ENCODE measurements around the gene ZBBX.
"Not testable (repeated sequence)": the region's sequence is repeated elsewhere in the genome, so short reads cannot be mapped to it uniquely, and the experiment has no call there.

Gene ZBBX
- long read RNA-seq, donor 1, partial matches to known transcripts = 0 of 1 reads
- long read RNA-seq, donor 1, other reads (novel, unspliced or antisense) = 0 of 1 reads
- long read RNA-seq, donor 2 = 0 reads
- long read RNA-seq, donor 3 = 0 reads
- long read RNA-seq, donor 4 = 0 reads
- long read RNA-seq, donor 5 = 0 reads
- long read RNA-seq, donor 6 = 0 reads
- long read RNA-seq, donor 7 = 0 reads
- long read RNA-seq, donor 8 = 0 reads

- DNase-seq = peak; percentile 87
Measured at GRCh38 chr3:167380004-167380689, at the start of gene ZBBX. ZBBX (minus strand) TSS chr3:167380297; CDS start chr3:167372901, 7,396 bp downstream.

DNA sequence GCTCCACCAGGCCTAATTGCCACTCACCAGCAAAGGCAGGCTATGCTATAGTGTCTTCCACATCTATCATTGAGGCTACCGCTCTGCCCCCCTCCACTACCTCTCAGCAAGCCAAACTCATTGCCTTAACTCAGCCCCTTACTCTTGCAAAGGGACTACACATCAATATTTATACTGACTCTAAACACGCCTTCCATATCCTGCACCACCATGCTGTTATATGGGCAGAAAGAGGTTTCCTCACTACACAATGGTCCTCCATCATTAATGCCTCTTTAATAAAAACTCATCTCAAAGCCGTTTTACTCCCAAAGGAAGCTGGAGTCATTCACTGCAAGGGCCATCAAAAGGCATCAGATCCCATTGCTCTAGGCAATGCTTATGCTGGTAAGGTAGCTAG, 46.9 kb upstream of the ZBBX start:
- not testable (repeated sequence) for DNase-seq

GRCh38 chr3:167422396-167422795, 42.3 kb upstream of the ZBBX start:
- DNase-seq = not testable (repeated sequence)

DNA sequence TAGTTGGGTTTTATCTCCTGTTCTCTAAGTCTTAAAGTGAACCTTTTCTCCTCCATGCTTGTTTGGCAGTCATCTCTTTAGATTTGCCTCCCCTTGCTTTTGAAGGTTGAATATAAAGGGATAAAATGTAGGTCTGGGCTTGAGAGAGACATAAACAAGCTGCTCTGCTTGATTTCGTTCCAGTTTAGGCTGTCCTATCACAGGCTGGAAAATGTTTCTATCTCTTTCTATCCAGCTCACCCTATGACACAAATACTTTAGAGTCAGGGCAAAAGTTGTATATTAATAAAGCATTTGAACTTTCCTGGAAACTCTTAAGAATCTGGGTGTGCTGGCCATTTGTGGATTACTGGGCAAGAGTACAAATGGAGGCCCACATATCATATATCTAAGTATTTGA, 29.5 kb upstream of the ZBBX start:
- no peak for DNase-seq

- no peak for DNase-seq
Measured at GRCh38 chr3:167406876-167407492, 26.9 kb upstream of the ZBBX start.

DNA sequence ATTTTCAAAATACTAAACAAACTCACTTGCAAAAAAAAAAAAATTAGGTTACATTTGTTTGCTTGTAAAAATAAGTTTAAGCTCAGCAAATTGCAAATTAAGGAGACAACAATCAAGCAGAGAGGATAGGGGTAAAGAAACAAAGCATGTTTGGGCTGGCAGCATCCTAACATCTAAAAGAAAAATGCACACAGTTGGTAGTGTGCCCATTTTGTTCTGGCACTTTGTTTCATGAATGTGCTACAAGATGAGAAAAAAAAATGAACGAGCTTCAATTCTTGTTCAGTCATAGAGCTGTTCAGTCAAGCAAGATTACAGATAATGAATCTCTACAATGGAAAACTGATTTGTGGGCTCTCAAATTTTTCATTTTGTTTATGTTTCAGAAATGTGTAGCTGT, 17.7 kb upstream of the ZBBX start:
- DNase-seq = no peak

GRCh38 chr3:167396075-167396474, 16.0 kb upstream of the ZBBX start:
- DNase-seq = no peak

DNA sequence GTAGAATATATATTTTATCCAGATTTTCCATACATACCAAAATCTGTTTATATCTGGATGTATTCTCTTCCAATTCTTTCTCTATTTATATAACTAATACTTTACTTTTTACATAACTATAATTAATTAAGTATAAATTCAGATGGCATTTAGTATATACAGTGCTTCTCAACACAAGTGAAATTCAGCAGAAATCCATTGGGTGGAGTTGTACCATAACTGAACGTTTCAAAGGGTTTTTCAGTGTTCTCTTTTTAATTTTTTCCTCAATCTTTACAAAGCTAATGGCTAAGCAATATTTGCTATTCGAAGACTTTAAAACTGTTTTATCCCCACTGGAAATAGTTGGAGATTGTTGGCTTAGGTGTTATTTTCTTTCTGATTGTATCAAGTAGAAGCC, 13.9 kb upstream of the ZBBX start:
- DNase-seq = no peak

GRCh38 chr3:167382155-167382554, 2.1 kb upstream of the ZBBX start:
- no peak for DNase-seq

- DNase-seq = no peak
Measured at GRCh38 chr3:167375478-167375877, 4.6 kb downstream of the ZBBX start.

GRCh38 chr3:167372138-167372537, 8.0 kb downstream of the ZBBX start:
- no peak for DNase-seq

DNA sequence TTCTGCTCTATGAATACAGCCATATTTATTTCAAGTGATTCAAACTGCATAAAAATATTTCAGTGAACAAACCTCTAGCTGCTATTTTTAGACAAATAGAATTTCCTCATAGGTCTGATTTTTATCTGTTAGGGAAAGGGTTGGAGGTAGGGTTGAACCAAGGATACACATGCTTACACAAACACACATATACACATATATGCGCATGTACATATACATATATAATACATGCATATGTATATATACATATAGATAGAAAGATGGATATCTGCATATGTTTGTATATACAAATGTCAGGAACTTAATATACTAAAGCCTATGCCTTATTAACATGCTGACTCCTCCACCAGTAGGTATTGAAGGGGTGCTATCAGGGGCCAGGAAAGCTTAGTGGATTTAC, 18.1 kb downstream of the ZBBX start:
- no peak for DNase-seq

DNA sequence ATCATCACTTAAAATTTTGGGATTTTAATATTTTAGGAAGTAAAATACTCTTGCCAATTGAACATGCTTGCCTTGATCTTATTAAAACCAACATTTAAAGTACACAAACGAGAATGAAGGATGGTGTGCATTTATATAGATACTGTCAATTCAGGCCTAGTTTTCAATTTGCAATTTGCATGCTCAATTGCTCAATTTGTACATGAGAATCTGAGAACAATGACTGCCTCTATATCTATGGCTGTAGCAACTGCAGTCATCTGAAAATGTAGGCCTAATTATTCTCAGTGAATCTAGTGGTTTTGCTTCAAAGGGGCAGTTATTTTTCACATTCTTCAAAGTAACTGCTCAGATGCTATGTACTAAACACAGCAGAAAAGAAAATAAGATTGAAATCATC, 18.8 kb downstream of the ZBBX start:
- no peak for DNase-seq

DNA sequence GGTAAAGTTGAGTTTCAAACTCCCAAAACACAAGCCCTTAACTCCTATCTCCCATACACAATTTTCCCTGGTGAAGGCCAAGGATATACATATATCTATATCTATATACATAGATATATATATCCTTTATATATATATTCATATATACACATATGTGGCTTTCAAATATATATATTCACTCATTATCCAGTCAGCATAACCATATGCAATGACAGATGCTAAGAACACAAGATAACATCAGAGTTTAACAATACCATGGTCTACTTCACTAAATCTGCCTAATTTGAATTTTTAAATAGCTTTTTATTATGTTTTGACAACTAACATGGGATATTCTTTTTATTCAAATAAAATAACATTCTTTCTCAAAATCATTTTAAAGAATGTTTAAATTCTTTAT, 24.7 kb downstream of the ZBBX start:
- no peak for DNase-seq

DNA sequence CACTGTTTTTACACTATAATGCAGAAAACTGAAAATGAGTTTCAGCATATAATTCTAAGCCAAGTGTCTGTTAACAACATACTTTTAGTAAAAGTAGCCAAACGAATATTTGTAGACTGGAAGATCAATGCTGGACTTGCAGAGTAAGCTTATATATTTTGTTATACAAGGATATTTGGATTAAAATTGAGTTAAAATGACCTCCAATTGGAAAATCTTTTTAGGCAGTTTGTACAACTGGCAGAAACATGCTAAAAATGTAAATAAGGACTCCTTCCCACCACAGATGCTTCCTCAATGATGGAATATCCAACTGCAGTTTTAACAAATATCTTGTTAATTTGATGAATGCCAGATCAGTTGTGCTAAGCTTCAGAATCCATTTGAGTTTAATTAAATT, 25.3 kb downstream of the ZBBX start:
- DNase-seq = no peak

- DNase-seq = no peak
Measured at GRCh38 chr3:167350245-167350862, 29.7 kb downstream of the ZBBX start.

DNA sequence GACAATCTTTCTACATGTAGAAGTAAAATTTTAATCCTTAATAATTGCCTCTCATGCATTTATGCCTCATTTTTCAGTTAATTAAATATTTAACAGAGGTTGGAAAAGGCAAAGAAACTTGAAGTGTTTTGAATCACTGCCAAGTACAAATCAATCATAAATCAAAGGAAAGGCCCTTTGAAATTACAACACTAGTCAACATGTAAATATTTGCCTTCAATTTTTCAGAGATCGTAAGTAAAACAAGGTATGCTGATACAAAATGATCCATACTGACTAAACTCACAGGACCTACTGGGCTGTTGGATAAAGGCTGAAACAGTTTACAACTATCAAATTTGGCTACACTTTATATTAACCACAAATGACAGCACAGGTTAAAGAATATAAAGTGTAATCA, 33.9 kb downstream of the ZBBX start:
- DNase-seq = no peak

DNA sequence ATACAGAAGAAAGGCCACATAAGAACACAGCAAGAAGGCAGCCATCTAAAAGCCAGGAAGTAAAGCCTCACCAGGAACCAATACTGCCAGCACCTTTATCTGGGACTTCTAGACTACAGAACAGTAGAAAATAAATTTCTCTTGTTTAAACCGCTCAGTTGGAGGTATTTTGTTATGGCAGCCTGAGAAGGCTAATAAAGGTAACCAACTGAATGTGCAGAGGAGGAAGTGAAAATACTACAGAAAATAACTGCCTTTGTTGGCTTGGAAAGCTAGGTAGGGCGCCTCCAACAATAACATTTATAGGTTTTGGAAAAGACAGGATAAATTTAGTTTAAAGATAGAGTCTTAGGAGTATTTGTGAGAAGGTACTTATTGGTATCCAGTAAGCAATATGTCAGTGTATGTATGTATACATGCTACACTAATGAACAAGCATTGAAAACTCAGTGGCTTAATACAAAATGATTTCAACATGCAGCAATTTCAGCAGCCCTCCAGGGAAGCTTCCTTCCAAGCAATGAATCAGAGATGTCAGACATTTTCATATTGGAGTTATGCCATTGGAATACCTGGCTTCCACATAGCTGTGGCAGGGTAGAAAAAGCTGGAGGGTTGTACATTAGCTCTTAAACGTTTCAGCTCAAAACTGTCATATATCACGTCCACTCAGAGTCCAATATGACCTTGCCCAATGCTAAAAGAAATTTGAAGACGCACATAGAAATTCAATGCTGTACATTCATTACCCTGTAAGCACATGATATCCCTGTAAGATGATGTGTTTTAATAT, 48.9 kb downstream of the ZBBX start:
- DNase-seq = no peak

GRCh38 chr3:167323572-167323971, 56.5 kb downstream of the ZBBX start:
- no peak for DNase-seq

DNA sequence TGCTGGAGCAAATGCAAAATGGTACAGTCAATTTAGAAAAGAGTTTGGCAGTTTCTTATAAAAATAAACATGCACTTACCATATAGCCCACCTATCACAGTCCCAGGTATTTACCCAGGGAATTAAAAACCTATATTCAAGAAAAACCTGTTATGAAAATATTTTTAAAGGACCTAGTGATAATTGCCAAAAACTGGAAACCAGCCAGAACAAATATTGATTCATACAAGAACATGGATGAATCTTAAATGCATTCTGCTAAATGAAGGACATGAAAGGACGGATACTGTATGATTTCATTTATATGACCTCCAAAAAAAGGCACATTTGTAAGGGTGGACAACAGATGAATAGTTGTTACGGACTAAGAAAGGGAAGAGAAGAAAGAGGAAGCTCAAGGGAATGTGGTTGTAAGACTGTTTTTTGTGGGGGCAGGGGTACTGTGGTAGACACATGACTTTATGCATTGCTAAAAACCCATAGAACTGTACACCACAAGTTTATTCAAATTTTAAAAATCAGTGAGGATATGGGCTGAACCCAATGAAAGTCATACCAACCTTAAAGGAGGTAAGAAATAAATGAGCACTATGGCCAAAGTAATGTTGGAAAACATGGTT, 61.0 kb downstream of the ZBBX start:
- no peak for DNase-seq

GRCh38 chr3:167318306-167318705, 61.8 kb downstream of the ZBBX start:
- DNase-seq = no peak

DNA sequence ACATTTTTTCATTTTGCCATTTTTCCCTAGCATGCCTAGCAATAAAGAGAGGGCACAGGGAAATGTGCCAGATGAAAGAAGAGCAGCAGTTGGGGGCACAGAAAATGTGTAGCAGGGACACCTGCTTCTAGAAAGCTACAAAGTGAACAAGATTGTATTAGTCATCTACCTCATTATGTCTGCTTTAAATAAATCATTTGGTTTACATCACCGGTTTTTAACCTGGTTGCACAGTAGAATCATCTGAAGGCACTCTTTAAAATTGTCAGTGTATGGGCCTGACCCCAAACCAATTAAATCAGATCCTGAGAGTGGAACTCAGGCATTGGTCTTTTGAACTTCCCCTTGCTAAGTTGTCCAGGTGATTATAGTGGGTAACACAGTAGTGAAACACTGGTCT, 73.8 kb downstream of the ZBBX start:
- no peak for DNase-seq

Data from right kidney (tissue), 9 donors.